DMS153 (cell line): ENCODE data around the gene P2RX6.
A peak's percentile ranks its signal among the peaks of the same experiment; 100 is the strongest.

Experiments
- DNase-seq: peaks from one replicate; lab custom pipeline; 2025; lab: John Stamatoyannopoulos, UW

Gene P2RX6

GRCh38 chr22:21012446-21013407 lies 2.2 kb upstream of the P2RX6 start:
- no peak for DNase-seq

- DNase-seq: no peak
Measured at GRCh38 chr22:21013657-21014201, 1.2 kb upstream of the P2RX6 start.

DNA sequence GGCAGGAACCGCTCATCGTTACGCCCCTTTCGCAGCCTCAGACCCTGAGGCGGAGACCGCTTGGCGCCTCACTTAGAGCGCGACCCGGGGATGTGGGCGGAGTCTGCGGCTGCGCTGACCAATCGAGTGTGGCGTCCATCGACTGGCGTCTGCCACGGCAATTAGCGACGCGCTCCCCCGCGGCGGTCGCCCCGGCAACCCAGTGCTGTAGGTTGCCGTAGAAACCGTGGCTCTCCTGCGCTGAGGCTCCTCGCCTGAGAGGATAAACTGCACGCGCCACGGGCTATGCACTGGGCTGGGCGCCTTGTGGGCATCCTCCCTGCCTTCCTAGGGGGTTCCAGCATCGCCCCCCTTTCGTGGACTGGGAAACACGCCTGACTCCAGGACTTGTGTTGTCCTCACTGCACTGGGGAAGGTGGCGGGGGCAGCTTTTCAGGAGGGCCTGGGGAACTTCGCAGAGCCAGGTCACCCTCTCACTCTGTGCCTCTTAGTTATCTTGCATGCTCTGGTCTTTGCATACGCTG lies 701 bp upstream of the P2RX6 start:
- peak; percentile 93 for DNase-seq

DNA sequence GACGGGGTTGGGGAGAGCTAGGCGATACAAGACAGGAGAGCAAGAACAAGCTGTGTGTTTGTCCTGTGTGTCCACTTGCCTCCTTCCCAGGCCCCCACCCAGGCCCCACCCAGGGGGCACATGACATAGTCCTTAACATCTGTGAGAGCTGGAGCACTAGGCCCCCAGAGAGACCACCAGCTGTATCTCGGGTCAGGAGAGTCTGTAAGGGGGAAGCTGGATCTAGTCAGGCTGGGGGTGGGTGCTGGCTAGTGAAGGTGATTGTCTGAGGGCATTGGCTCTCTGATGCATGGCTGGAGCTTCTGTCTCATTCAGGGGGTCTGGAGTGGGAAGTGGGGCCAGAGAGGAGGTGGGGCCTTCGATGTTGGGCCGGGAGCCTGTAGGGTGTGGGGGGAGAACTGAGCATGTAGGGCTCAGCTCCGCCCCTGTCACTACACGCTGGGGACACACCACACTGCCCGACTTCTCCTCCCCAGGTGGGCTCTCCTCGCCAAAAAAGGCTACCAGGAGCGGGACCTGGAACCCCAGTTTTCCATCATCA lies 571 bp downstream of the P2RX6 start:
- DNase-seq: no peak

GRCh38 chr22:21016644-21017420 lies 1.9 kb downstream of the P2RX6 start:
- no peak for DNase-seq

GRCh38 chr22:21018314-21018713 lies 3.3 kb downstream of the P2RX6 start:
- no peak for DNase-seq

DNA sequence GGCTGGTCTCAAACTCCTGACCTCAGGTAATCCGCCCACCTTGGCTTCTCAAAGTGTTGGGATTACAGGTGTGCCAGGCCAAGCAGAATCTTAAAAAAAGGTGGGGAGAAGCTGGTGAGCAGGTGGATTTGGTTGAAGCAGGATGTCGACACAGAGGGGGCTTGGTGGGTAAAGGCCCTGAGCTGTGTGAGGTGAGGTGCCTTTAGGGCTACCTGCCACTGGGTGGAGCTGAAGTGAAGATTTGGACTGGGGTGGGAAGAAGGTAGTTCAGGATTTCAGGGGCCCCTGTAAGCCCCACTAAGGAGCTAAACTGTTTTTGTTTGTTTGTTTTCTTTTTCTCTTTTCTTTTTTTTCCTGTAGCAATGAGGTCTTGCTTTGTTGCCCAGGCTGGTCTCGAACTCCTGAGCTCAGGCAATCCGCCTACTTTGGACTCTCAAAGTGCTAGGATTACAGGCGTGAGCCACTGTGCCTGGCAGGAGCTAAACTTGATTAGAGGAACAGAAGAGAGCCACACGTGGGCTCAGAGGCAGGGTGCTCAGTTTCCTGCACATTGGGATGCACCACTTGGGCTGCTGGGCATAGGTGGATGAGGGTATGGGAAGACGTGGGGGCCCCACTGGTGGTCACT lies 6.0 kb downstream of the P2RX6 start:
- no peak for DNase-seq

- DNase-seq: no peak
Measured at GRCh38 chr22:21022507-21022906, 7.5 kb downstream of the P2RX6 start.

DNA sequence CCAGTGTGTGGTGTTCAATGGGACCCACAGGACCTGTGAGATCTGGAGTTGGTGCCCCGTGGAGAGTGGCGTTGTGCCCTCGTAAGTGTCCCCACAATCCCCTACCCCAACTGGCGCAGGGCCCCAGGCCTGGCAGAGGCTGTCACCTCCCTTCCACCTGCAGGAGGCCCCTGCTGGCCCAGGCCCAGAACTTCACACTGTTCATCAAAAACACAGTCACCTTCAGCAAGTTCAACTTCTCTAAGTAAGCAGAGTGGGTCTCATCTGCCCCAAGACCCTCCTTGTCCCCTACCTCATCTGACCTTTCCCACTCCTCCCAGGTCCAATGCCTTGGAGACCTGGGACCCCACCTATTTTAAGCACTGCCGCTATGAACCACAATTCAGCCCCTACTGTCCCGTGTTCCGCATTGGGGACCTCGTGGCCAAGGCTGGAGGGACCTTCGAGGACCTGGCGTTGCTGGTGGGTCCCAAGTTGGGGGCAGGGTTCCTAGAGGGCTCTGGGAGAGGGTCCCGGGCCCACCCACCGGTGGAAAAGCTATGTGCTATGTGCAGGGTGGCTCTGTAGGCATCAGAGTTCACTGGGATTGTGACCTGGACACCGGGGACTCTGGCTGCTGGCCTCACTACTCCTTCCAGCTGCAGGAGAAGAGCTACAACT lies 8.1 kb downstream of the P2RX6 start:
- DNase-seq: no peak

DNA sequence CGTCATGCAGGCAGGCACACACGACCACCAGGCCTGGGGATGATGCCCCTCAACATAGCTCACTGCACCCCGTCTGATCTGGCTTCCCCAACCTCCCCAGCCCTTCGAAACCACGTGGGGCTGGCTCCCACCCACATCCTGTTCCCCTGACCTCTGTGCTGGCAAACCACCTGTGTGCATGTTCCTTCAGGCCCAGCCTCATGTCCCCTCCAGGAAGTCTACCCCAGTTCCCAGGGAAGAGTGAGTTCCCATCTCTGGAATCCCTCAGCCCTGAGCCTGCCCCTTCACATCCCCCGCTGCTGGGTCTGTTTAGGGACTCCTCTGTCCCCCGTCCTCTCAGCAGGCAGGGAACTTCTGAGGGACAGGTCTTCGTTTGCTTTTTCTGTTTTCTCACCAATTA lies 10.3 kb downstream of the P2RX6 start:
- DNase-seq: no peak

DNA sequence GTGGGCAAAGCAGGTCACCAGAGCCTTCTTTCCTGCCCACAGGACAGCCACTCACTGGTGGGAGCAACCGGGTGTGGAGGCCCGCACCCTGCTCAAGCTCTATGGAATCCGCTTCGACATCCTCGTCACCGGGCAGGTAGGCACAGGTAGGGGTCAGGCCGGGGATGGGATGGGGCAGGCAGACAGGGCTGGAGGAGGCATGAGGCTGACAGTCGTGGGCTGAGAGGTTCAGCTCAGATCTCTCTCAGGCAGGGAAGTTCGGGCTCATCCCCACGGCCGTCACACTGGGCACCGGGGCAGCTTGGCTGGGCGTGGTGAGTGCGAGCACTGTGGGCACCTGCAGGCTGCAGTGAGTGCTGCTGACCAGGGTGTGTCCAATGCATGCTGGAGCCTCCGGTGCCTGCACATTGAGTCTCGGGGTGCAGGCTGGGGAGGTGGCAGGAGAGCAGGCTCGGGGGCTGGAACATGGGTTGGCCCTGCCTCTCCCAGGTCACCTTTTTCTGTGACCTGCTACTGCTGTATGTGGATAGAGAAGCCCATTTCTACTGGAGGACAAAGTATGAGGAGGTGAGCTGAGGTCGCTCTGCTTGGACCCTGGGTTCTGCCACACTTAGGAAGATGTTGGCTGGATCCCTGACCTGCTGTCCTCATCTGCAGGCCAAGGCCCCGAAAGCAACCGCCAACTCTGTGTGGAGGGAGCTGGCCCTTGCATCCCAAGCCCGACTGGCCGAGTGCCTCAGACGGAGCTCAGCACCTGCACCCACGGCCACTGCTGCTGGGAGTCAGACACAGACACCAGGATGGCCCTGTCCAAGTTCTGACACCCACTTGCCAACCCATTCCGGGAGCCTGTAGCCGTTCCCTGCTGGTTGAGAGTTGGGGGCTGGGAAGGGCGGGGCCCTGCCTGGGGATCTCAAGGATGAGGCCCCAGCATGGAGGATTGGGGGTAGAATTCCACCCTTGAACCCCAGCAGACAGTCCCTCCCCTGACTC lies 11.1 kb downstream of the P2RX6 start:
- no peak for DNase-seq

GRCh38 chr22:21026783-21027692 lies 12.1 kb downstream of the P2RX6 start:
- no peak for DNase-seq

GRCh38 chr22:21028277-21029251 lies 13.6 kb downstream of the P2RX6 start:
- no peak for DNase-seq

GRCh38 chr22:21029486-21030025 lies 14.6 kb downstream of the P2RX6 start:
- DNase-seq: no peak

GRCh38 chr22:21030032-21030431 lies 15.1 kb downstream of the P2RX6 start:
- no peak for DNase-seq

DNA sequence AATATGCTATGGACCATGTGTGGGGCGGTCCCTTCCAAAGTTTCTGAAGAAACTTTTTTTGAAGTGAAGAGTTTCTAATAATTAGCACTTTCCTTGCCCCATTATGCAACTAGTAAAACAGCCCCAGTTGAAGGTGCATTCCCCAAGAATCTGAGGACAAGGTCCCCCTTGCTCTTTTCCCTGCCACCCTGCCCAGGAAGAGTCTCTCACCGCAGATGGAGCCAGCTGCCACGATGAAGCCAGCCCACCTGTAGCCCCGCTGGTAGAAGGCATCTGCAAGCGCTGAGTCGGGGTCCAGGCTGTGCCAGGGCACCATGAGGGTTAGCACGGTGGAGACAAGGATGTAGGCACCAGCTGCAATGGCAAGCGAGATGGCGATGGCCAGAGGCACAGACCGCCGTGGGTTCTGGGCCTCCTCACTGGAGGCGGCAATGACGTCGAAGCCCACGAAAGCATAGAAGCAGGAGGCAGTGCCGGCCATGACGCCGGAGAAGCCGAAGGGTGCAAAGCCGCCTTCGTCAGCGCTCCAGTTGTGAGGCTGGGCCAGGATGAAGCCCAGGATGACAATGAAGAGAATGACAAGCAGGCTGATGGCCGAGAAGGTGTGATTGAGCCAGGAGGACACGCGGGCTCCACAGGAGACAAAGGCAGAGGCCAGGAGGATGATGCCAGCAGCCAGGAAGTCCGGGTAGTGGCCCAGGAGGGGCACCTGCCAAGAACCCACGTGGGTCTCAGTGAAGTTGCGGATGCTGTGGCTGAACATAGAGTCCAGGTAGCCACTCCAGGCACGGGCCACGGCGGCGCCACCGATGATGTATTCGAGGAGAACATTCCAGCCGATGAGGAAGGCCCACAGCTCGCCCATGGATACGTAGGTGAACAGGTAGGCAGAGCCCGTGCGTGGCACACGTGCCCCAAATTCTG lies 15.9 kb downstream of the P2RX6 start:
- DNase-seq: no peak
